PC-3 (cell line): Measurements from ENCODE around the gene GTPBP2. TPM values are rescaled to one million over a fixed set of nuclear protein-coding genes. Genes with fewer than 3 reads are reported as not detected.
"Not testable (repeated sequence)": the region's sequence is repeated elsewhere in the genome, so short reads cannot be mapped to it uniquely, and the experiment has no call there.

Experiments
- ATAC-seq: fragments of 200-7000 bp; cut with Tn5 transposase; 2 replicates; pipeline ENCODE4 v1.9.1; 2020; ENCODE audit warnings: mild to moderate bottlenecking, moderate library complexity
- BruUV-seq: library from RNA; stranded (reverse); fragments of 400-500 nt; replicated peaks from 2 replicates; lab custom pipeline; 2021; lab: Mats Ljungman, UMichigan
- CTCF ChIA-PET: fragments of 300-600 bp; sonication (Branson Sonifier 250); formaldehyde crosslinking; loops from one replicate; lab custom pipeline; 2022; ENCODE audit warnings: antibody characterized with exemption; lab: Charles Lee
- POLR2A ChIA-PET: fragments of 300-600 bp; sonication (Branson Sonifier 250); formaldehyde crosslinking; loops from one replicate; lab custom pipeline; 2022; ENCODE audit warnings: antibody characterized with exemption; ENCODE audit not compliant: unreplicated experiment; lab: Charles Lee
- DNase-seq: peaks from one replicate; pipeline ENCODE4 v3.0.0-alpha.2; 2015
- H2AFZ ChIP-seq: fragments of 300-600 bp; sonication (generic); 2 replicates; pipeline ENCODE4 v1.6.0; 2016; ENCODE audit warnings: antibody characterized with exemption, low read length
- H3F3A ChIP-seq: fragments of 300-600 bp; sonication (generic); one replicate; pipeline ENCODE4 v1.6.0; 2017; ENCODE audit warnings: antibody characterized with exemption, low read length, control low read depth, mild to moderate bottlenecking; ENCODE audit not compliant: unreplicated experiment
- H3K27ac ChIP-seq: fragments of 300-600 bp; sonication (generic); 2 replicates; pipeline ENCODE4 v1.5.1; 2016; ENCODE audit warnings: mild to moderate bottlenecking, low read length
- H3K27me3 ChIP-seq: fragments of 300-600 bp; sonication (generic); 2 replicates; pipeline ENCODE4 v1.6.1; 2016; ENCODE audit warnings: low read length, mixed read lengths
- H3K36me3 ChIP-seq: fragments of 300-600 bp; sonication (generic); 2 replicates; pipeline ENCODE4 v1.6.1; 2016; ENCODE audit warnings: low read depth, mixed run types, low read length, mixed read lengths
- H3K4me1 ChIP-seq: fragments of 300-600 bp; sonication (generic); 2 replicates; pipeline ENCODE4 v1.5.1; 2016; ENCODE audit warnings: low read length; ENCODE audit not compliant: insufficient read depth
- H3K4me2 ChIP-seq: fragments of 300-600 bp; sonication (generic); 2 replicates; pipeline ENCODE4 v1.6.0; 2016; ENCODE audit warnings: low read length
- H3K4me3 ChIP-seq: fragments of 300-600 bp; sonication (generic); 2 replicates; pipeline ENCODE4 v1.5.1; 2016; ENCODE audit warnings: mild to moderate bottlenecking, low read length, mixed read lengths
- H3K79me2 ChIP-seq: fragments of 300-600 bp; sonication (generic); 2 replicates; pipeline ENCODE4 v1.6.1; 2017; ENCODE audit warnings: low read length, mixed read lengths
- H3K9ac ChIP-seq: fragments of 300-600 bp; sonication (generic); 2 replicates; pipeline ENCODE4 v1.6.0; 2016; ENCODE audit warnings: mild to moderate bottlenecking, low read length
- H3K9me2 ChIP-seq: fragments of 300-600 bp; sonication (generic); replicated peaks from 2 replicates; pipeline ENCODE4 v1.6.1; 2016; ENCODE audit warnings: mixed run types, low read length, mixed read lengths
- H3K9me3 ChIP-seq: fragments of 300-600 bp; sonication (generic); 2 replicates; pipeline ENCODE4 v1.6.1; 2016; ENCODE audit warnings: low read length, mixed read lengths
- H4K20me1 ChIP-seq: fragments of 300-600 bp; sonication (generic); 2 replicates; pipeline ENCODE4 v1.6.1; 2016; ENCODE audit warnings: low read length, mixed read lengths
- CTCF ChIP-seq: fragments of 300-600 bp; sonication (generic); conservative IDR thresholded peaks from 2 replicates; pipeline ENCODE4 v1.5.1; 2017; ENCODE audit warnings: antibody characterized with exemption, low read depth, mild to moderate bottlenecking, low read length
- EZH2 ChIP-seq: fragments of 300-600 bp; sonication (generic); IDR thresholded peaks from one replicate; pipeline ENCODE4 v1.6.1; 2017; ENCODE audit warnings: antibody characterized with exemption, mild to moderate bottlenecking, low read length; ENCODE audit not compliant: unreplicated experiment
- EZH2phosphoT487 ChIP-seq: fragments of 300-600 bp; sonication (generic); IDR thresholded peaks from 2 replicates; pipeline ENCODE4 v1.6.1; 2018; ENCODE audit warnings: mild to moderate bottlenecking, antibody characterized with exemption, low read length, borderline replicate concordance
- intact Hi-C: fragments of 100-400 bp; cut with micrococcal nuclease; formaldehyde crosslinking; loops from 2 replicates; pipeline ENCODE4 v1.9.0; 2023
- total RNA-seq: library from RNA; depleted of rRNA; stranded (reverse); fragments of >200 nt; gene quantifications from 2 replicates; pipeline ENCODE4 v1.2.3, GENCODE V29; 2014

Gene GTPBP2
- total RNA-seq, 1 experiment from 2014 or later = 38.1 TPM

- Histone ChIP-seq H4K20me1 (no peaks in the 10 kb centered on the region), H3K9ac (no peak overlapping the region), H3K4me1 (peaks cover 8% of the 10 kb centered on the region; the same call in 1 of the 2 replicates), H2AFZ (no peak overlapping the region), H3K36me3 (peaks cover 18% of the 10 kb centered on the region), H3F3A (no peaks in the 10 kb centered on the region), H3K4me3 (no peak overlapping the region), H3K4me2 (no peak overlapping the region), H3K79me2 (no peaks in the 10 kb centered on the region), H3K9me2 (no peaks in the 10 kb centered on the region), H3K27me3 (no peaks in the 10 kb centered on the region), H3K27ac (no peak overlapping the region), H3K9me3 (no peaks in the 10 kb centered on the region)
- POLR2A ChIA-PET = no interaction called here
- no peak for TF ChIP-seq CTCF
- TF ChIP-seq EZH2phosphoT487 = no peak
- no peak for TF ChIP-seq EZH2
- no peak for ATAC-seq
- no peak for DNase-seq
- CTCF ChIA-PET = no interaction called here
- no TSS peak for BruUV-seq
- intact Hi-C loops = no loop called here
These were observed 28.5 kb downstream of the GTPBP2 start for GRCh38 chr6:43600595-43600994.

- H3K27ac ChIP-seq = no peak overlapping the region
- peaks cover 9% of the 10 kb centered on the region for H3K36me3 ChIP-seq
These were observed 35.1 kb downstream of the GTPBP2 start for GRCh38 chr6:43593938-43594337.

GRCh38 chr6:43589564-43589963 is 39.5 kb downstream of the GTPBP2 start:
- H3K27me3 ChIP-seq, BruUV-seq, H3K9me2 ChIP-seq, H3F3A ChIP-seq, H3K79me2 ChIP-seq, H3K4me1 ChIP-seq, intact Hi-C loops, ATAC-seq, DNase-seq, H4K20me1 ChIP-seq, CTCF ChIA-PET, H3K4me2 ChIP-seq, H3K27ac ChIP-seq, H3K9me3 ChIP-seq, H3K4me3 ChIP-seq, H2AFZ ChIP-seq, POLR2A ChIA-PET, H3K9ac ChIP-seq: not testable (repeated sequence)
- peaks cover 25% of the 10 kb centered on the region for H3K36me3 ChIP-seq

More at GRCh38 chr6:43593938-43594337, 35.1 kb downstream of the GTPBP2 start:
- Histone ChIP-seq H2AFZ (no peak overlapping the region), H3K27me3 (no peaks in the 10 kb centered on the region), H3F3A (no peaks in the 10 kb centered on the region), H3K4me1 (no peaks in the 10 kb centered on the region), H3K4me2 (no peak overlapping the region), H3K9me2 (no peaks in the 10 kb centered on the region), H4K20me1 (no peaks in the 10 kb centered on the region), H3K4me3 (no peak overlapping the region), H3K9me3 (no peaks in the 10 kb centered on the region), H3K79me2 (no peaks in the 10 kb centered on the region), H3K9ac (no peak overlapping the region)
- no peak for ATAC-seq
- intact Hi-C loops = no loop called here
- TF ChIP-seq CTCF (no peak), EZH2 (no peak), EZH2phosphoT487 (no peak)
- ChIA-PET POLR2A (no interaction called here), CTCF (no interaction called here)
- BruUV-seq = no TSS peak
- DNase-seq = no peak
